Hepatocyte (in vitro differentiated cells): ENCODE measurements around the gene HLTF. TPM values are rescaled to one million over a fixed set of nuclear protein-coding genes. Genes with fewer than 3 reads are reported as not detected.

ENCODE experiments used
- DNase-seq: peaks from one replicate; pipeline ENCODE4 v3.0.0-alpha.2; 2016; ENCODE audit warnings: low spot score
- H2AFZ ChIP-seq: fragments of 200-600 bp; sonication (generic); 2 replicates; pipeline ENCODE4 v1.6.0; 2016; ENCODE audit warnings: antibody characterized with exemption, mild to moderate bottlenecking
- H3K27ac ChIP-seq: fragments of 200-600 bp; sonication (generic); 2 replicates; pipeline ENCODE4 v1.5.1; 2016; ENCODE audit warnings: mild to moderate bottlenecking
- H3K27me3 ChIP-seq: fragments of 200-600 bp; sonication (generic); 2 replicates; pipeline ENCODE4 v1.6.1; 2016
- H3K36me3 ChIP-seq: fragments of 200-600 bp; sonication (generic); replicated peaks from 2 replicates; pipeline ENCODE4 v1.5.1; 2016; ENCODE audit warnings: low read depth; ENCODE audit not compliant: insufficient read depth
- H3K4me1 ChIP-seq: fragments of 200-600 bp; sonication (generic); 2 replicates; pipeline ENCODE4 v1.5.1; 2016; ENCODE audit warnings: mild to moderate bottlenecking, moderate library complexity; ENCODE audit not compliant: insufficient read depth
- H3K4me2 ChIP-seq: fragments of 200-600 bp; sonication (generic); 2 replicates; pipeline ENCODE4 v1.6.0; 2016
- H3K4me3 ChIP-seq: fragments of 200-600 bp; sonication (generic); 2 replicates; pipeline ENCODE4 v1.5.1; 2016; ENCODE audit warnings: mild to moderate bottlenecking
- H3K79me2 ChIP-seq: fragments of 200-600 bp; sonication (generic); 2 replicates; pipeline ENCODE4 v1.6.0; 2017; ENCODE audit warnings: mild to moderate bottlenecking
- H3K9me2 ChIP-seq: fragments of 200-600 bp; sonication (generic); replicated peaks from 2 replicates; pipeline ENCODE4 v1.6.0; 2017; ENCODE audit warnings: mild to moderate bottlenecking; ENCODE audit not compliant: insufficient read depth
- H3K9me3 ChIP-seq: fragments of 200-600 bp; sonication (generic); 2 replicates; pipeline ENCODE4 v1.5.1; 2016; ENCODE audit warnings: low read depth, mild to moderate bottlenecking
- H4K20me1 ChIP-seq: fragments of 200-600 bp; sonication (generic); 2 replicates; pipeline ENCODE4 v1.6.0; 2016; ENCODE audit warnings: mild to moderate bottlenecking; ENCODE audit not compliant: insufficient read depth, poor library complexity, severe bottlenecking
- CTCF ChIP-seq: fragments of 200-600 bp; sonication (generic); IDR thresholded peaks from 2 replicates; pipeline ENCODE4 v1.5.1; 2016; ENCODE audit warnings: antibody characterized with exemption, mild to moderate bottlenecking; ENCODE audit not compliant: poor library complexity
- EZH2 ChIP-seq: fragments of 200-600 bp; sonication (generic); IDR thresholded peaks from 2 replicates; pipeline ENCODE4 v1.6.1; 2016; ENCODE audit warnings: antibody characterized with exemption, mild to moderate bottlenecking, borderline replicate concordance
- EZH2phosphoT487 ChIP-seq: fragments of 200-600 bp; sonication (generic); IDR thresholded peaks from one replicate; pipeline ENCODE4 v1.6.1; 2018; ENCODE audit warnings: antibody characterized with exemption, mild to moderate bottlenecking, low read depth, moderate library complexity; ENCODE audit not compliant: unreplicated experiment, severe bottlenecking
- WGBS: methylation state at CpG from one replicate; pipeline ENCODE4 v1.1.6; 2016; ENCODE audit warnings: low lambda C conversion rate; ENCODE audit errors: missing lambda C conversion rate; 5-methylcytosine and 5-hydroxymethylcytosine counted together
- polyA plus RNA-seq: library from polyadenylated mRNA; unstranded; fragments of >200 nt; fragmentation: Nextera tagmentation; extraction: Ambion mirVana; gene quantifications from 2 replicates; pipeline ENCODE4 v1.2.1, GENCODE V29; 2016
- total RNA-seq: library from RNA; depleted of rRNA; stranded (reverse); fragments of >200 nt; gene quantifications from 2 replicates; pipeline ENCODE4 v1.2.3, GENCODE V29; 2014

Gene HLTF
- total and polyA plus RNA-seq, 2 experiments from 2014 or later, result 15.9 to 29.4 TPM

- Histone ChIP-seq H3K4me1 (no peaks in the 10 kb centered on the region), H3K9me3 (peaks cover 6% of the 10 kb centered on the region), H3K9me2 (no peaks in the 10 kb centered on the region), H3K4me2 (no peak overlapping the region), H3K27ac (no peak overlapping the region), H2AFZ (no peak overlapping the region), H4K20me1 (no peaks in the 10 kb centered on the region), H3K27me3 (no peaks in the 10 kb centered on the region), H3K36me3 (peaks cover 9% of the 10 kb centered on the region), H3K4me3 (no peak overlapping the region), H3K79me2 (no peaks in the 10 kb centered on the region)
- TF ChIP-seq CTCF (no peak), EZH2 (no peak), EZH2phosphoT487 (no peak)
- WGBS, result 68% methylated on average over 1 of the region's 1 CpG
- DNase-seq, result no peak
These were observed 64.5 kb downstream of the HLTF start for GRCh38 chr3:149021830-149022229.

DNA sequence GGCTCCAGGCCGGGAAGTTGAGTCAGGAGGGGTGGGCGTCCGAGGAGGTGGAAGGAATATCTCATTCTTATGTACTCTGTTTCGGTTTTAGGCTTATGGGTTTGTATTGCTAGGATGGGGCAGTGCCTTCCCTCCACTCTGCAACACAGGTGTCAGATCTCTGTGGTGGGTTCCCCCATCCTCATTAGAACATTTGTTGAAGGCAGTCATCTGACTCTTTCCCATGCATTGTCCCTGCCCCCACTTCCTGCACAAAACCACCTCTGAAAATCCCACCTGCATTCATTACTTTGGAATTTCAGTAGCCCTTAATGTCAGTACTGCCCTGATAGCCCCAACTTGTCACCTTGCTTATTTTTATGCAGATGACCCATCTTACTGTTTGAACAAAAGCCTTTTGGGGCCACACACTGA lies 65.5 kb downstream of the HLTF start:
- TF ChIP-seq EZH2phosphoT487, result no peak
- TF ChIP-seq CTCF, result no peak
- no peak for TF ChIP-seq EZH2
- peaks cover 6% of the 10 kb centered on the region for H3K9me3 ChIP-seq
- no peaks in the 10 kb centered on the region for H3K79me2 ChIP-seq
- H3K4me2 ChIP-seq, result no peak overlapping the region
- H3K27me3 ChIP-seq, result no peaks in the 10 kb centered on the region
- H3K9me2 ChIP-seq, result no peaks in the 10 kb centered on the region
- 90% methylated on average over 4 of the region's 4 CpGs for WGBS
- H3K4me3 ChIP-seq, result no peak overlapping the region
- DNase-seq, result no peak
- H3K4me1 ChIP-seq, result no peaks in the 10 kb centered on the region
- H3K36me3 ChIP-seq, result peaks cover 9% of the 10 kb centered on the region
- no peaks in the 10 kb centered on the region for H4K20me1 ChIP-seq
- H3K27ac ChIP-seq, result no peak overlapping the region
- no peak overlapping the region for H2AFZ ChIP-seq

GRCh38 chr3:149020196-149020838 lies 66.0 kb downstream of the HLTF start:
- H3K9me3 ChIP-seq, result peaks cover 6% of the 10 kb centered on the region
- H3K79me2 ChIP-seq, result no peaks in the 10 kb centered on the region
- no peaks in the 10 kb centered on the region for H3K4me1 ChIP-seq
- peaks cover 9% of the 10 kb centered on the region for H3K36me3 ChIP-seq
- no peak overlapping the region for H3K27ac ChIP-seq
- no peaks in the 10 kb centered on the region for H3K9me2 ChIP-seq
- H2AFZ ChIP-seq, result no peak overlapping the region
- no peak overlapping the region for H3K4me3 ChIP-seq
- no peaks in the 10 kb centered on the region for H4K20me1 ChIP-seq
- H3K4me2 ChIP-seq, result no peak overlapping the region
- DNase-seq, result no peak
- H3K27me3 ChIP-seq, result no peaks in the 10 kb centered on the region
- TF ChIP-seq EZH2phosphoT487, result no peak
- TF ChIP-seq CTCF, result no peak
- no peak for TF ChIP-seq EZH2
- 88% methylated on average over 3 of the region's 3 CpGs for whole genome bisulfite sequencing
